Measurements from ENCODE around the gene HOXD10.

The HOXD10 gene

DNA sequence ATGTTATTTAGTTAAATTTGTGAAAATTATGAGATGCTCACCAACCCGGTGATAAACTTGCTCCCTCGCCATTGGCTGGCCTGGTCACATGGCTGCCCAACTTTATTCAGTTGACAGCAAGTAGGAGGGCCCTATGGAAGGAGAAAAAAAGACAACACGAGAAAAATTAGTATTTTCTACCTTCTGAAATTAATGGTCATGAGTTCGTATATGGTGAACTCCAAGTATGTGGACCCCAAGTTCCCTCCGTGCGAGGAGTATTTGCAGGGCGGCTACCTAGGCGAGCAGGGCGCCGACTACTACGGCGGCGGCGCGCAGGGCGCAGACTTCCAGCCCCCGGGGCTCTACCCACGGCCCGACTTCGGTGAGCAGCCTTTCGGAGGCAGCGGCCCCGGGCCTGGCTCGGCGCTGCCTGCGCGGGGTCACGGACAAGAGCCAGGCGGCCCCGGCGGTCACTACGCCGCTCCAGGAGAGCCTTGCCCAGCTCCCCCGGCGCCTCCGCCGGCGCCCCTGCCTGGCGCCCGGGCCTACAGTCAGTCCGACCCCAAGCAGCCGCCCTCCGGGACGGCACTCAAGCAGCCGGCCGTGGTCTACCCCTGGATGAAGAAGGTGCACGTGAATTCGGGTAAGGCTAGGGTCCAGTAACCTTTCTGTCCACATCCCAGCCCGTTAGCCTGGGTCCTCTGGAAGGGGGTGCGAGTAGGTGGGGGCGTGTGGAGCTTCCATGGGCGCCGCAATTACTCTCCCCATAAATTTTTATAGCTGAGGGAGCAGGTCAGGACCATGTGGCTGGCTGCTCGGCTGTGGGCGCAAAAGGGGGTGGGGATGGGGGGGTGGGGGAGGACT lies 35.1 kb downstream of the HOXD10 start, which contains the start of gene HOXD4:
TSS of gene HOXD4 (plus strand) at position 109 of the 846 bp plus-strand sequence. CDS start at position 193, 84 bp downstream.
- TF ChIP-seq GATA1 (IDR thresholded peaks at IDR 0.05; ENCODE audit: low read depth, low read length) = no peak
- TF ChIP-seq POLR2A (IDR thresholded peaks at IDR 0.05; ENCODE audit: low read length) = no peak
- DNase-seq = no peak

DNA sequence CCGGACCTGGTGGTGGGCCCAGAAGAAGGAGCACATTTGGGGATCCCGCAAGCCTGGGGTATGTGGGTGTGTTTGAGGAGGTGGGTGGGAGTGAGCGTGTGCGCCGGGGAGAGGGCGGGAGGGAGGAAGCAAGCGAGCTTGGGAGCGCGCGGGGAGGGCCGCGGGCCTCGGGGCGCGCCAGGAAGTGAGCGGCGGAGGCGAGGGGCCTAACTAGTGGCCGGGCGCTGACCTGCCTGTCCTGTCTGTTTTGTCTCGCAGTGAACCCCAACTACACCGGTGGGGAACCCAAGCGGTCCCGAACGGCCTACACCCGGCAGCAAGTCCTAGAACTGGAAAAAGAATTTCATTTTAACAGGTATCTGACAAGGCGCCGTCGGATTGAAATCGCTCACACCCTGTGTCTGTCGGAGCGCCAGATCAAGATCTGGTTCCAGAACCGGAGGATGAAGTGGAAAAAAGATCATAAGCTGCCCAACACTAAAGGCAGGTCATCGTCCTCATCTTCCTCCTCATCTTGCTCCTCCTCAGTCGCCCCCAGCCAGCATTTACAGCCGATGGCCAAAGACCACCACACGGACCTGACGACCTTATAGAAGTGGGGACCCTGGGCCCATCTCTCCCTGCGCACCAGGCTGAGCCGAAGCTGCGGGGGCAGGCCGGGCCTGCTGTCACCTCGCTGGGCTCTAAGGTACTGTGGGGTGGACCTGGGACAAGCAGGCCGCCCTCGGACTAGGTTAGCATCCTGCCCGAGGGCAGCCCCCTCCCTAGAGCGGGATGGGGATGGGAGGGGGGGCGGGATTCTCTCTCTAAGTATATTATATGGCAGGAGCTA lies 36.0 kb downstream of the HOXD10 start:
- TF ChIP-seq GATA1 (IDR thresholded peaks at IDR 0.05; ENCODE audit: low read depth, low read length) (no peak), POLR2A (IDR thresholded peaks at IDR 0.05; ENCODE audit: low read length) (no peak)
- DNase-seq = no peak

DNA sequence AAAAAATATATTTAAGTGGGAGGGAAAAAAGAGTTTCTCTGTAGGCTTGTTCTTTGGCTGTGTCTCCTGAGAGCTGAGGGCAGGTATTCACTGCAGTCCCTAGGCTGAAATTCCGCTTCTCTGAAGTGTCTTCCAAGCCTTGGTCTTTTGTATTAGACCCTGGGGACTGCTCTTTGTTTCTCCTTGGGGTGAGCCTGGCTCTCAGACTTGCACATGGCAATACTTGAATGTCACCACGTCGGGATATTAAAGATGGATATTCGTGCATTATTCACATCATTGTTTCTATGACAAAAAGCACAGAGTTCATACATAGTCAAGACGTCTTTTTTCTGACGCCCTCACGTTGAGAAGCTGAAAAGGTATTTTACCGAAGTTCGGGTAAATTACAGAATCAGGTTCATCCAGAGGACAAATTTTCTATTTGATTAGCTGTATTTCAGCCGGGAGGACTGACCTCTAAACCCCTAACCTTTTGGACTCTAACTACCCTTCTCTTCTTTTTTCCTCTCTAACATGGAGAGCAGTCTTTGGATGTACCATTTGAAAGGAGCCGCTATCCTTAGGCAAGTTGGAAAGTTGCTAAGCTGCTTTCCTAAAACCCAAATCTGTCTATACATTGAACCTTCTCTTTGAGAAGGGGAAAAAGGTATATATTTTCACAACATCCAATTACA lies 38.1 kb downstream of the HOXD10 start:
- DNase-seq = no peak
- TF ChIP-seq GATA1 (IDR thresholded peaks at IDR 0.05; ENCODE audit: low read depth, low read length) (no peak), POLR2A (IDR thresholded peaks at IDR 0.05; ENCODE audit: low read length) (no peak)

DNA sequence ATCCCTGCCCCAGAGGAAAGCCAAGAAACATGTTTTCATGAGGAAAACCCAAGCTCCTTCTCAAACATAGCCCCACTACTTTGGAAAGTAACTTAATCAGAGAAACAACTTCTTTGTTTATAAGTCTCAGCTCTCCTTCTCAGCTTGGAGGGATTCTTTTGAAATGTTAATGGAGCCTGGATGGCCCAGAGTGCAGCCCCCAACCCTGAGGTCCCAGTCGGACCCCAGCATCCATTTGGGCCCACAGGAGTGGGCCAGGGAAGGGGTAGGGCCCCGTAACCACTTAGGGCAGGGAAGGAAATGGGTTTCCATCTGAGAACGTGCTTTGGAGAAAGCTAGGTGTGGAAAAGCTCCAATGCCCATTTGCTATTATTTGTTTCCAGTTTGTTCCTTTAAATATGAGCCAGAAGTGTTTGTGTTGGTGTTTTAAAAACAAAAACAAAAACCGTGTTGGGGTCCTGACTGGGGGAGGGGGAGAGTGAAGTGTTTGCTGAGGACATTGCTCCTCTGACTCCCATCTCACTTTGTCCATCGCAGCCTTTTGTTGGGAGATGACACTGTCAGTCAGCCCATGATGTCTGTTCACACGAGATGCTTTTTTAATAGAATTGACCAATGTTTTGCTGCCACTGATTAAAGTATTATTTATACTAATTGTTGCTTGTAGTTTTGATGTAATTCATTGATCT lies 38.9 kb downstream of the HOXD10 start:
- DNase-seq = no peak

DNA sequence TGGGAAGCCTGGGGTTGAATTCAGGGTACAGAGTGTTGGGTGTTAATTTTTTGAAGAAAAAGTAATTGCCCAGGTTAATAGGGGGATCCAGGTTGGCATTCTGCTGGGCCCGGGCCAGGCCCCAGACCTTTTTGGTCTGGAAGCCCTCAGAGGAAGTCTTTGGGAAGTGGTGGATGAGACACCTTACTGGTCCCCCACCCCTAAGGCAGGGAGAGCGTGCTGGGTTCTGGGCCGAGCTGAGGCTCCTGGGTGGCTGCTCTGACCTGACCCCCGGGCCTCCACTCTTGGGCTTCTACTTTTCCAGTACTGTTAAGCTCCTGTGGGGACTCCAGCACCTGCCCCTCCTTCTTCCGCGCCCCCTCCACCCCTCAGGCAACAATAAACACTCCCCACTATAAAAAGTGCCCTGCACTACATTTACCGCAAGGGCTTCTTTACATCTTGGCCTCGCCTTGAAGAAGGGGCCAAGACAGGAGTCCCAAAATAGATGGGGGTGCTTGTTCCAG lies 39.8 kb downstream of the HOXD10 start:
- DNase-seq = no peak
- TF ChIP-seq POLR2A (IDR thresholded peaks at IDR 0.05; ENCODE audit: low read length) = no peak
- no peak for TF ChIP-seq GATA1 (IDR thresholded peaks at IDR 0.05; ENCODE audit: low read depth, low read length)

More for the DNA sequence above, 38.9 kb downstream of the HOXD10 start:
- no peak for TF ChIP-seq GATA1 (IDR thresholded peaks at IDR 0.05; ENCODE audit: low read depth, low read length)
- no peak for TF ChIP-seq POLR2A (IDR thresholded peaks at IDR 0.05; ENCODE audit: low read length)

DNA sequence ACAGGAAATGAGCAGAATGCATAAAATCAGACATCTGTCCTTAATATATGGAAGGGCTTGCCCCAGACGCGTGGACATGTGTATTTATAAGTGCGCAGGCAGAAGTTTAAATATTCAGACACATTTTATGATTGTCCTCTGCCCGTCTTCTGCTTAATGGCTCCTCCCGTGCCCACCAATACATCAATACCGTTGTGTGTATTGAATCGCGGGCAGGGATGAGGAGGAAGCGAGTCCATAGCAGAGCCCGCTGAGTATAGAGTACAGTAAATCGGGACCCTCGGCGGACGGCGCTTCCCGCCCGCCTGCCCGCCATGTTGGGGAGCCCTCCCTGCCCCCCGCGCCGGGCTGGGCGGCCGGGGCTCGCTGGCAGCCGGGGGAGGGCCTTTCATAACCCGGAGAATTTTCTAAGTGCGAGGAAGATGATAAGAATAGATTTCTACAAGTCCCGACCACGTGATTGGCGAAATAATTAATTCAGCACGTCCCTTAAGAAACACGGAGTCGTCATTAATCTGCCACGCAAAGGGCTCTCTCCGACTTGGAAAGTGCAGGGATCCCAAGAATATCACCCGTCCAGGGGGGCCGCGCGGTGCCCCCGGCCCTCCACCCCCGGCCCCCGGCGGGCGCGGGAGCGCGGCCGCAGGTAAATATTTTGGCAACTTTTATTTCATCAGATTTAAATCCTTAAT lies 40.4 kb downstream of the HOXD10 start, which contains the start of gene HOXD3:
TSS of gene HOXD3 (plus strand) at position 501 of the 692 bp plus-strand sequence. CDS start 11,808 bp downstream, outside the sequence.
- TF ChIP-seq POLR2A (IDR thresholded peaks at IDR 0.05; ENCODE audit: low read length) (no peak), GATA1 (IDR thresholded peaks at IDR 0.05; ENCODE audit: low read depth, low read length) (no peak)

DNA sequence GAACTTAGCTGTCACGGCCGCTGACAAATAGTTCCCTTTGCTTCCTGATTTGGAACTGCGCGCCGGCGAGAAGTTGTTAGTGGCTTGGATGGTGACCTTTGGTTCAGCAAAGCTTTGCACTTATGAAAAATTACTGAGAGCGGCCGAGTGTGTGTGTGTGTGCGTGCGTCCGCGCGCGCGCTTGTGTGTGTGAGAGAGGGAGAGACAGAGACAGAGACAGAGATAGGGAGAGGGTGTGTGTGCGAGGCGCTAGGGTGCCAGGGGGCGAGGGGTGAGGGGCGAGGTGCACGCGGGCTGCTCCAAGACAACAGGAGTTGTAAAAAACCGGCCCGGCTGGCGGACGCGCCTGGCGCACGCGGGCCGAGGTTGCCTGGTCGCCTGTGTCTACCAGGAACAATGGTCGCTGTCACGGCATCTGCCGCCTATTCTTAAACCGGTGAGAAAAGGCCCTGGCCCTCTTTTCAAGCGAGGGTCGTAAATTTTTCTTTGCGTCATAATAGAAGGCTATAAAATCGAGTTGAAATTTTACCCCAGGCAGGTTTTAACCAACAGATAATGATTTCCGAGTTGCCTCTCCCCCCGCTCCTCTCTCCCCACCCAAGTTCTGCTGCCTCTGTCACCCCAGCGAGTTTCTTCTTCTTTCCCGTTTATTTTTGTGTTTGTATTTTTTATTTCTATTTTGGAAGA lies 41.1 kb downstream of the HOXD10 start:
- no peak for DNase-seq
- TF ChIP-seq POLR2A (IDR thresholded peaks at IDR 0.05; ENCODE audit: low read length) = no peak
- no peak for TF ChIP-seq GATA1 (IDR thresholded peaks at IDR 0.05; ENCODE audit: low read depth, low read length)

More for the DNA sequence above, 40.4 kb downstream of the HOXD10 start, which contains the start of gene HOXD3:
- DNase-seq = no peak

DNA sequence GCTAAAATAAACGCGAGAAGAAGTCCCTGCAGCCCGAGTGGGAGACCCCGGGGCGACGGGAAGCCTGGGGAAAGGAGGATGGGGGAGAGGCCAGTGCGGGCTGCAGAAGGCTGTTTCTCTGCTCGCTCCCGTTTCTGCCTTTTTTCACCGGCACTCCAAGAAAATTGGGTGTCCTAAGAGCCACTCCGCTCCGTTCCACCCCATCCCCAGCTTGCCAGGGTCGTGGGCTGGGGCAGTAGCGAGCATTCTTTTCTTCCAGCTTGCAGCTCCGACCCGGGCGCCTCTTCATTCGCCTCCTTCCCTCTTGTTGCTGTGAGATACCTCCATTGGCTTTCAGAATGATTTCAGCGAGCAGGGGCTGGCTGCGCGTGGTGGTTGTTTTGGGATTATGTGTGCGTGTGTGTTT lies 41.6 kb downstream of the HOXD10 start:
- DNase-seq = no peak
- no peak for TF ChIP-seq GATA1 (IDR thresholded peaks at IDR 0.05; ENCODE audit: low read depth, low read length)
- TF ChIP-seq POLR2A (IDR thresholded peaks at IDR 0.05; ENCODE audit: low read length) = no peak

DNA sequence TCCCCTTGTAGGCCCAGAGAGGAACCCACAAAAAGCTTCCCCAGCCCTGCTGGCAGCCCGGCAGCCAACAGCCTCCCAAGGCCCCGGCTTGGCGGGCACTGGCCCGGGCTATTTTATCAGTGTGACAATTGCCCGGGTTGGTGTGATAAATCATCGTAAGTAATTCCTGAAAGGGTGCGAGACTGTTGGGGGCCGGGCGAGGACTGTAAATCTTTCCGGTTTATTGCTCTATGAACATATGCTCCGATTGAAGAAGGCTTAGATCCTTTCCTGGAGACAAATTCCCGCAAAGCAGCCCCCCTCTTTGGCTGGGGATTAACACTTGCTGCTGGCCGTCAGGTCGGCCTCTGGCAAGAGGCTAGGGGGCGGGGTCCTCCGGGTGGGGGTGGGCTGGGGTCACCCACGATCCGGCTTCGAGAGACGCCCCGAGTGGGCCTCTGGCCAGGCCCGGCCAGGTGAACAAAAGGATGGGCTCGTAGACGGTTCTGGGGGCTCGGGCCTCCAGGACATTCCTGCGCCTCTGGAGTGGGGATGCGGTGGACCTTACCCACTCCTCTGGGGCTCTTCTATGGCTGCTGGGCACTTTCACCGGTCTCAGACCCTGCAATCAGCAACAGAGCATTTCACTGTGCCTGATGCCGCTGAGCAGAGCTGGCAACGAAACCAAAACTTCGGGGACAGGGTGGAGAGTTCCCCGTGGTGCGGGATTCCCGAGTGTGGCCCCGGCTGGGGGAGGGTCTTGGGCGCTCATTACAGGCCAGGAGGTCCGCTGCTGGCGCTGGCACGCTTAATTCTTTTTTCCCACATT lies 42.5 kb downstream of the HOXD10 start:
- TF ChIP-seq GATA1 (IDR thresholded peaks at IDR 0.05; ENCODE audit: low read depth, low read length) (no peak), POLR2A (IDR thresholded peaks at IDR 0.05; ENCODE audit: low read length) (no peak)
- no peak for DNase-seq

DNA sequence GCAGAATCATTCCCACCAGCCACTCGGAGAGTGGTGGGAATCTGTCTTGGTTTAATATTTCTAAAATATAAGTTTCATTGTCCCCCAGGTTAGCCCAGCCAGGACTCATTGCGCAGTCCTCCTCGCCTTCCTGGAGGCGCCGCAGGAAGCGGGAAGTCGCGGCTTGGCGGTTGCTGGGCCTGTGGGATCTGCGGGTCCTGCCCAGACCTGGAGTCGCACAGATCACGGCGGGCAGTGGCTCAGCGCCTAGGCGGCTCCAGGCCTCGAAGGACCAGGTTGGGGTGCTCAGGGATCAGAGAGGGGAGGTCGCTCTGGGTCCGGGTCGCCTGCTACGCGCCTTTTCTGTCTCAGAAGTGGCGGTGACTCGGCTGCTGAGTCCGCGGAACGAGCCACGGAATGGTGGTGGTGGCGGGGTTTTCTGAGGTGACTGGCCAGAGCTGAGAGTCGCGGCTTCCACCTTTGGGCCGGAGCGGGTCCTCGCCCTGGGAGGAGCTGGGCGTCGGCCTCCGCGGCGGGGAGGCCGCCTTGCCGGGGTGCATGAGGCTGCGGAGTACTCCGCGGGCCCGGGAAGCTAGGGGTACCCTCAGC lies 43.2 kb downstream of the HOXD10 start:
- TF ChIP-seq POLR2A (IDR thresholded peaks at IDR 0.05; ENCODE audit: low read length) (no peak), GATA1 (IDR thresholded peaks at IDR 0.05; ENCODE audit: low read depth, low read length) (no peak)
- no peak for DNase-seq

All from erythroblast (primary cell).